OCI-LY7 (cell line): ENCODE results near the gene EHF. TPM values are rescaled to one million over a fixed set of nuclear protein-coding genes. Genes with fewer than 3 reads are reported as not detected.
"Not testable (repeated sequence)": the region's sequence is repeated elsewhere in the genome, so short reads cannot be mapped to it uniquely, and the experiment has no call there.

Source experiments
- BruUV-seq: library from RNA; stranded (reverse); fragments of 400-500 nt; replicated peaks from 2 replicates; lab custom pipeline; 2021; lab: Mats Ljungman, UMichigan
- CTCF ChIA-PET: fragments of 300-600 bp; sonication (Branson Sonifier 250); formaldehyde crosslinking; loops from one replicate; lab custom pipeline; 2022; ENCODE audit warnings: antibody characterized with exemption; ENCODE audit not compliant: unreplicated experiment; lab: Charles Lee
- POLR2A ChIA-PET: fragments of 300-600 bp; sonication (Branson Sonifier 250); formaldehyde crosslinking; loops from one replicate; lab custom pipeline; 2022; ENCODE audit warnings: antibody characterized with exemption; lab: Charles Lee
- DNase-seq: peaks from one replicate; pipeline ENCODE4 v3.0.0-alpha.2; 2015; ENCODE audit warnings: low spot score
- H2AFZ ChIP-seq: fragments of 200-600 bp; sonication (generic), shearing (Covaris generic); 2 replicates; pipeline ENCODE4 v1.6.1; 2014; ENCODE audit warnings: mild to moderate bottlenecking, antibody characterized with exemption, low read length, moderate library complexity
- H3K27ac ChIP-seq: fragments of 200-600 bp; sonication (generic); 2 replicates; pipeline ENCODE4 v1.5.1; 2014; ENCODE audit warnings: mixed run types, low read depth, mild to moderate bottlenecking, moderate library complexity, low read length, inconsistent platforms; ENCODE audit not compliant: poor library complexity, severe bottlenecking
- H3K36me3 ChIP-seq: fragments of 200-600 bp; sonication (generic); 2 replicates; pipeline ENCODE4 v1.6.1; 2014; ENCODE audit warnings: mild to moderate bottlenecking, antibody characterized with exemption, low read length, moderate library complexity, mixed read lengths; ENCODE audit not compliant: insufficient read depth
- H3K4me1 ChIP-seq: fragments of 200-600 bp; sonication (generic); 2 replicates; pipeline ENCODE4 v1.5.1; 2014; ENCODE audit warnings: mild to moderate bottlenecking, low read length; ENCODE audit not compliant: insufficient read depth, poor library complexity, severe bottlenecking
- H3K4me2 ChIP-seq: fragments of 200-600 bp; sonication (generic); 2 replicates; pipeline ENCODE4 v1.6.1; 2014; ENCODE audit warnings: mild to moderate bottlenecking, low read length
- H3K4me3 ChIP-seq: fragments of 200-600 bp; sonication (generic); 2 replicates; pipeline ENCODE4 v1.5.1; 2014; ENCODE audit warnings: mild to moderate bottlenecking, low read depth, low read length; ENCODE audit not compliant: poor library complexity, severe bottlenecking
- H3K79me2 ChIP-seq: fragments of 200-600 bp; sonication (generic); 2 replicates; pipeline ENCODE4 v1.6.1; 2016; ENCODE audit warnings: low read depth, mild to moderate bottlenecking, low read length, moderate library complexity, mixed read lengths; ENCODE audit not compliant: insufficient read depth
- H3K9me2 ChIP-seq: fragments of 200-600 bp; sonication (generic); 2 replicates; pipeline ENCODE4 v1.6.1; 2016; ENCODE audit warnings: mild to moderate bottlenecking, low read length, mixed read lengths; ENCODE audit not compliant: insufficient read depth
- H3K9me3 ChIP-seq: fragments of 200-600 bp; sonication (generic); 2 replicates; pipeline ENCODE4 v1.6.1; 2014; ENCODE audit warnings: mild to moderate bottlenecking, mixed run types, low read length, mixed read lengths
- H4K20me1 ChIP-seq: fragments of 200-600 bp; sonication (generic); 2 replicates; pipeline ENCODE4 v1.6.1; 2014; ENCODE audit warnings: mild to moderate bottlenecking, antibody characterized with exemption, low read length, moderate library complexity, mixed read lengths; ENCODE audit not compliant: insufficient read depth
- CTCF ChIP-seq: fragments of 200-600 bp; sonication (generic); conservative IDR thresholded peaks from 2 replicates; pipeline ENCODE4 v1.5.1; 2014; ENCODE audit warnings: mild to moderate bottlenecking, antibody characterized with exemption, low read length, moderate library complexity, mixed read lengths
- EZH2phosphoT487 ChIP-seq: fragments of 200-600 bp; sonication (generic); IDR thresholded peaks from 2 replicates; pipeline ENCODE4 v1.6.1; 2018; ENCODE audit warnings: low read depth, borderline replicate concordance, mild to moderate bottlenecking, mixed run types, antibody characterized with exemption, low read length, moderate library complexity, mixed read lengths
- intact Hi-C: fragments of 100-400 bp; cut with micrococcal nuclease; formaldehyde crosslinking; loops from one replicate; pipeline ENCODE4 v1.10.0; 2022; ENCODE audit not compliant: unreplicated experiment
- total RNA-seq, 2 experiments: library from RNA; depleted of rRNA in 1 of 2; stranded (reverse); fragments of >200 nt in 1 of 2; shearing (Covaris generic) in 1 of 2; gene quantifications; 2 replicates each; pipeline ENCODE4 v1.2.3, GENCODE V29; 2014 to 2022

Gene EHF
- total RNA-seq, 2 experiments from 2014 or later = not detected

- H2AFZ ChIP-seq = no peak overlapping the region
Observed at GRCh38 chr11:34587282-34587677, 33.6 kb upstream of the EHF start.

DNA sequence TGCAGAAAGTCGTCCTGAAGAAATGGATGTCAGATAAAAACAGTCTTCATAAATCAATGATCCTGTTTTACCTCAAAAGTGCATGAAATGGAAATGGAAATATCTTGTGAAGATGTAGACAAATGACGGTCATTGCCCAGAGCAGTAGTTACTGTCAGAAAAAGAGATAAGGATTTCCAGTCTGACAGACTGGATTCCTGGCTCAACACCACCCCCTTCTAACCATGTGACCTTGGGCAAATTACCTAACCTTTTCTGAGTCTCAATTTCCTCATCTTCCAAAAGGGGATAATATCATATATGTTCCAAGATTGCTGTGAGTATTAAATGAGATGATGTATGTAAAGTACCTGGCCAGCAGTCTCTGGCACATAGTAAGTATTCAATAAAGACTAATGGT is 32.9 kb upstream of the EHF start:
- no peaks in the 10 kb centered on the region for H3K36me3 ChIP-seq
- ChIA-PET CTCF (no interaction called here), POLR2A (no interaction called here)
- no peaks in the 10 kb centered on the region for H3K9me2 ChIP-seq
- H3K9me3 ChIP-seq = no peaks in the 10 kb centered on the region
- no peak overlapping the region for H3K4me3 ChIP-seq
- no peaks in the 10 kb centered on the region for H4K20me1 ChIP-seq
- TF ChIP-seq CTCF = no peak
- TF ChIP-seq EZH2phosphoT487 = no peak
- H2AFZ ChIP-seq = no peak overlapping the region
- H3K27ac ChIP-seq = no peak overlapping the region
- no peak overlapping the region for H3K4me2 ChIP-seq
- H3K79me2 ChIP-seq = no peaks in the 10 kb centered on the region
- BruUV-seq = no TSS peak
- DNase-seq = no peak
- intact Hi-C loops = loop anchor here (5.0 to 10.0 kb wide), 3 partner anchors 247 to 824 kb away; no protein-coding TSS in a partner anchor
- peaks cover 7% of the 10 kb centered on the region for H3K4me1 ChIP-seq

More at GRCh38 chr11:34587282-34587677, 33.6 kb upstream of the EHF start:
- intact Hi-C loops = loop anchor here (5.0 to 10.0 kb wide), 3 partner anchors 248 to 825 kb away; no protein-coding TSS in a partner anchor
- BruUV-seq = no TSS peak
- Histone ChIP-seq H4K20me1 (no peaks in the 10 kb centered on the region), H3K79me2 (no peaks in the 10 kb centered on the region), H3K4me1 (peaks cover 7% of the 10 kb centered on the region), H3K4me3 (no peak overlapping the region), H3K27ac (no peak overlapping the region), H3K9me2 (no peaks in the 10 kb centered on the region), H3K36me3 (no peaks in the 10 kb centered on the region), H3K9me3 (no peaks in the 10 kb centered on the region), H3K4me2 (no peak overlapping the region)
- TF ChIP-seq EZH2phosphoT487 = no peak
- TF ChIP-seq CTCF = no peak
- DNase-seq = no peak
- POLR2A ChIA-PET = interaction anchor here (0.6 kb wide), 1 partner anchor 48 kb away, joined by 4 read pairs; no protein-coding TSS in a partner anchor
- CTCF ChIA-PET = no interaction called here

DNA sequence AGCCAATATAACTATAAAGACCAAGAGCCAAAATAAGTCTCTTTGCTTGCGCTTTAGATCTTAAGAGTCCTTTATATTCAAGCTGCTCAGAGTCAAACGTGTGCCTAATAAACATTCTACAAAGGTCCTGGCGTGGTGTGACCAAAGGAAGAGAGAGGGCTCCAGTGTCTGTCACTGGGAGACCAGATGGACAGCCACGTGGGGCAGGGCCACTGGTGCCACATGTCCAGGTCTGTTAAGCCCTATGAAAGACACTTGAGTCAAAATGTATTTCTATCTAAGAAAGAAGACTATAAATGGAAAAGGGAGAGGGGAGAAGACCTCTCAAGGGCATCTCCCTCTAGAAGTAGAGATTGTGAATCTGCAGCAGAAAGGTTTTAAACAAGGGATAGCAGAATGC is 32.2 kb upstream of the EHF start:
- no TSS peak for BruUV-seq
- no peak for DNase-seq
- H3K4me2 ChIP-seq = no peak overlapping the region
- TF ChIP-seq CTCF = no peak
- no peak for TF ChIP-seq EZH2phosphoT487
- H4K20me1 ChIP-seq = no peaks in the 10 kb centered on the region
- ChIA-PET POLR2A (no interaction called here), CTCF (no interaction called here)
- no peak overlapping the region for H3K4me3 ChIP-seq
- H3K9me2 ChIP-seq = no peaks in the 10 kb centered on the region
- H3K27ac ChIP-seq = no peak overlapping the region
- H3K4me1 ChIP-seq = peaks cover 7% of the 10 kb centered on the region
- intact Hi-C loops = loop anchor here (5.0 to 10.0 kb wide), 3 partner anchors 246 to 824 kb away; no protein-coding TSS in a partner anchor
- H3K79me2 ChIP-seq = no peaks in the 10 kb centered on the region
- no peak overlapping the region for H2AFZ ChIP-seq
- no peaks in the 10 kb centered on the region for H3K9me3 ChIP-seq
- H3K36me3 ChIP-seq = no peaks in the 10 kb centered on the region

- H3K27ac ChIP-seq, POLR2A ChIA-PET, H3K4me1 ChIP-seq, H3K4me2 ChIP-seq, DNase-seq, H3K9me3 ChIP-seq, H3K9me2 ChIP-seq, H3K4me3 ChIP-seq, H3K79me2 ChIP-seq, H2AFZ ChIP-seq, H3K36me3 ChIP-seq, CTCF ChIA-PET, BruUV-seq, H4K20me1 ChIP-seq: not testable (repeated sequence)
- intact Hi-C loops = loop anchor here (5.0 to 10.0 kb wide), 3 partner anchors 246 to 823 kb away; no protein-coding TSS in a partner anchor
Observed at GRCh38 chr11:34589177-34589576, 31.7 kb upstream of the EHF start.
